DOHH2 (cell line): ENCODE measurements around the gene SPOP.
"Not testable (repeated sequence)": the region's sequence is repeated elsewhere in the genome, so short reads cannot be mapped to it uniquely, and the experiment has no call there.

Experiments used
- H3F3A ChIP-seq: fragments of 200-600 bp; sonication (generic), shearing (Covaris generic); 2 replicates; pipeline ENCODE4 v1.6.0; 2016; ENCODE audit warnings: antibody characterized with exemption, mild to moderate bottlenecking; ENCODE audit not compliant: control insufficient read depth, insufficient read depth
- H3K27ac ChIP-seq: fragments of 200-600 bp; sonication (generic); 2 replicates; pipeline ENCODE4 v1.5.1; 2014; ENCODE audit warnings: low read depth, mild to moderate bottlenecking, low read length, moderate library complexity
- H3K27me3 ChIP-seq: fragments of 200-600 bp; sonication (generic); 2 replicates; pipeline ENCODE4 v1.6.1; 2014; ENCODE audit warnings: mild to moderate bottlenecking, low read length, mixed read lengths; ENCODE audit not compliant: control insufficient read depth
- H3K36me3 ChIP-seq: fragments of 200-600 bp; sonication (generic); 2 replicates; pipeline ENCODE4 v1.6.1; 2014; ENCODE audit warnings: mild to moderate bottlenecking, low read length, moderate library complexity, mixed read lengths; ENCODE audit not compliant: control insufficient read depth
- H3K4me1 ChIP-seq: fragments of 200-600 bp; sonication (generic); 2 replicates; pipeline ENCODE4 v1.6.1; 2014; ENCODE audit warnings: mild to moderate bottlenecking, low read length, mixed read lengths; ENCODE audit not compliant: control insufficient read depth
- H3K4me2 ChIP-seq: fragments of 200-600 bp; sonication (generic); 2 replicates; pipeline ENCODE4 v1.6.0; 2014; ENCODE audit warnings: mild to moderate bottlenecking, low read length, moderate library complexity
- H3K4me3 ChIP-seq: fragments of 200-600 bp; sonication (generic); 2 replicates; pipeline ENCODE4 v1.5.1; 2014; ENCODE audit warnings: mild to moderate bottlenecking, low read length, mixed read lengths
- H3K79me2 ChIP-seq: fragments of 200-600 bp; sonication (generic); 2 replicates; pipeline ENCODE4 v1.6.1; 2014; ENCODE audit warnings: mild to moderate bottlenecking, low read length, mixed read lengths; ENCODE audit not compliant: control insufficient read depth
- H3K9me2 ChIP-seq: fragments of 200-600 bp; sonication (generic); replicated peaks from 2 replicates; pipeline ENCODE4 v1.6.1; 2014; ENCODE audit warnings: mild to moderate bottlenecking, low read length, mixed read lengths; ENCODE audit not compliant: control insufficient read depth
- H3K9me3 ChIP-seq: fragments of 200-600 bp; sonication (generic); 2 replicates; pipeline ENCODE4 v1.6.1; 2014; ENCODE audit warnings: antibody characterized with exemption, low read length, mixed read lengths; ENCODE audit not compliant: control insufficient read depth, insufficient read depth
- H4K20me1 ChIP-seq: fragments of 200-600 bp; sonication (generic); 2 replicates; pipeline ENCODE4 v1.6.0; 2014; ENCODE audit warnings: low read depth, mild to moderate bottlenecking, antibody characterized with exemption, low read length, moderate library complexity; ENCODE audit not compliant: control insufficient read depth, insufficient read depth
- EZH2phosphoT487 ChIP-seq: fragments of 200-600 bp; sonication (generic); IDR thresholded peaks from 2 replicates; pipeline ENCODE4 v1.6.1; 2017; ENCODE audit warnings: borderline replicate concordance, mild to moderate bottlenecking, antibody characterized with exemption, low read length, moderate library complexity, mixed read lengths
- TF ChIP-seq, protein P1 (sequence below): fragments of 200-600 bp; sonication (generic); IDR thresholded peaks from one replicate; pipeline ENCODE4 v1.5.1; 2014; ENCODE audit warnings: antibody characterized with exemption, mild to moderate bottlenecking, low read depth, low read length; ENCODE audit not compliant: poor library complexity, severe bottlenecking

Gene SPOP

DNA sequence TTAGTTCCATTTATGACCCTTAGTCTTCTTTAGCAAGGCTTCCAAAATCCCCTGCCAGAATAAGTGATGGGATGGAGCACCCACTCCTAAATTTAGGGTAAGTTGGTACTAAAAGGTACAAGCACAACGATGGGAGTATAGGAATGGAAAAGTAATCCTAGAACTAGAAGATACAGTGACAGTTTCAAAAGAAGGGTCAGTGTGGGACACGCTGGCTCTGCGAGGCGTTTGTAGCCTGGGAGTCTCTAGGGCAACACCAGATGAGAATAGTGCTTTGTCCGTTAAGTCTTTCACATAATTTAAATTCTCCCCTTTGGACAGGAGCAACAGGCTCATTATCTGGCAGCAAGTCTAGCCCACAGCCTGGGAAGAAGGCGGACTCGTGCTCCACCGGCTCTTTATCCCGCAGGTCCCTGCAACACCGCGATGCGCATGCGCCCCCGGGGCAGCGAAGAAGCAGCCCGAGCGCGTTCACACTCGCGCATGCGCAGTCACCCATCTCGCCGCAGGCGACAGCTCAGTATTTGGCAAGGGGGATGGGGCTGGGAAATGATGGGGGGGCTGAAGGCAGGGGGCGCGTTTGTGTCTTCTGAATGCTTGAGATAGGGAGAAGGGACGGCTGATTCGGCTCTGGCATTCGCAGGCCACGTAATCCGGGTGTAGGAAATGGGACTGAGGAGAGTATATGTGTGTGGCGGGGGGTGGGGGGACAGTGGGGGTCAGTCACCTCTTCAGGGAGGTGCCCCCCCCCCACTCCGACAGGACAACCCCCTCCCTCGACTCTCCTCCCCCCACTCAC lies 564 bp downstream of the SPOP start:
- H4K20me1 ChIP-seq: peaks cover 19% of the 10 kb centered on the region
- H3K4me1 ChIP-seq: peaks cover 26% of the 10 kb centered on the region
- H3K9me3 ChIP-seq: no peaks in the 10 kb centered on the region
- H3K27ac ChIP-seq: peak overlapping the region; percentile 85
- peaks cover 10% of the 10 kb centered on the region for H3K27me3 ChIP-seq
- peaks cover 48% of the 10 kb centered on the region for H3K79me2 ChIP-seq
- no peak for TF ChIP-seq EZH2phosphoT487
- TF ChIP-seq, protein P1, sequence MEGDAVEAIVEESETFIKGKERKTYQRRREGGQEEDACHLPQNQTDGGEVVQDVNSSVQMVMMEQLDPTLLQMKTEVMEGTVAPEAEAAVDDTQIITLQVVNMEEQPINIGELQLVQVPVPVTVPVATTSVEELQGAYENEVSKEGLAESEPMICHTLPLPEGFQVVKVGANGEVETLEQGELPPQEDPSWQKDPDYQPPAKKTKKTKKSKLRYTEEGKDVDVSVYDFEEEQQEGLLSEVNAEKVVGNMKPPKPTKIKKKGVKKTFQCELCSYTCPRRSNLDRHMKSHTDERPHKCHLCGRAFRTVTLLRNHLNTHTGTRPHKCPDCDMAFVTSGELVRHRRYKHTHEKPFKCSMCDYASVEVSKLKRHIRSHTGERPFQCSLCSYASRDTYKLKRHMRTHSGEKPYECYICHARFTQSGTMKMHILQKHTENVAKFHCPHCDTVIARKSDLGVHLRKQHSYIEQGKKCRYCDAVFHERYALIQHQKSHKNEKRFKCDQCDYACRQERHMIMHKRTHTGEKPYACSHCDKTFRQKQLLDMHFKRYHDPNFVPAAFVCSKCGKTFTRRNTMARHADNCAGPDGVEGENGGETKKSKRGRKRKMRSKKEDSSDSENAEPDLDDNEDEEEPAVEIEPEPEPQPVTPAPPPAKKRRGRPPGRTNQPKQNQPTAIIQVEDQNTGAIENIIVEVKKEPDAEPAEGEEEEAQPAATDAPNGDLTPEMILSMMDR: peak; percentile 26
- H3K4me2 ChIP-seq: peak overlapping the region; percentile 76
- peak overlapping the region; percentile 75 for H3K4me3 ChIP-seq
- peaks cover 7% of the 10 kb centered on the region for H3F3A ChIP-seq
- peaks cover 22% of the 10 kb centered on the region for H3K36me3 ChIP-seq
- H3K9me2 ChIP-seq: no peaks in the 10 kb centered on the region

DNA sequence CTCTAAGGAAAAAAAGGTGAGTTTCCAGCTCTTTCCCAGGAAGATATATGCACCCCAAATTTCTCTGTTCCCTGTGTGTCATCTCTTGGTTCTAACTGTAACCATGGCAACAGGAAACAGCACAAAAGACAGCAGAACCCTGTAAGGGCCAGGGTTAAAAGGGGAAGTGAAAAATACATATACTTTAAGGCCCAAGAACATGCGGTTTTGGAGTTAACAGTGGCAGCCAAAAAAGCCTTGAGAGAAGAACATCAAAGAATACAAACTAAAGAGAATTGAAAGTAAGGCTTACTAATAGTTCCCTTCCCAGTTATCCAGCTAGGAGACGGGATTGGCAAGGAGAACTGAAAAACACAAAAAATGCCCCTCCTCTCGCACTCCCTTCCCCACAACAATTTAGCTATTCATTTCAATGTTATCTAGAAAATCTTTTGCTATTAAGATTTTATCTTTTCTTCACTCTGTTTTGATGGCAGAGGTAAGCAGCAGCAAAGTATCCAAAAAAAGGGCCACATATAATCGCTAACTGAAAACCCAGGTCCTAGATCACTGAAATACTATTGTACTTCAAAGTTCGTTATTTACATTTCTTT lies 1.5 kb downstream of the SPOP start:
- Histone ChIP-seq H3F3A (peaks cover 7% of the 10 kb centered on the region), H3K27ac (peak overlapping the region; percentile 85), H4K20me1 (peaks cover 21% of the 10 kb centered on the region), H3K36me3 (peaks cover 22% of the 10 kb centered on the region), H3K4me1 (peaks cover 26% of the 10 kb centered on the region), H3K4me3 (peak overlapping the region; percentile 75), H3K9me3 (no peaks in the 10 kb centered on the region), H3K4me2 (peak overlapping the region; percentile 76), H3K79me2 (peaks cover 58% of the 10 kb centered on the region), H3K9me2 (no peaks in the 10 kb centered on the region), H3K27me3 (0 out of 2 replicates have a peak, but pooled peaks cover under 1% of the 10 kb centered on the region)
- no peak for TF ChIP-seq EZH2phosphoT487

DNA sequence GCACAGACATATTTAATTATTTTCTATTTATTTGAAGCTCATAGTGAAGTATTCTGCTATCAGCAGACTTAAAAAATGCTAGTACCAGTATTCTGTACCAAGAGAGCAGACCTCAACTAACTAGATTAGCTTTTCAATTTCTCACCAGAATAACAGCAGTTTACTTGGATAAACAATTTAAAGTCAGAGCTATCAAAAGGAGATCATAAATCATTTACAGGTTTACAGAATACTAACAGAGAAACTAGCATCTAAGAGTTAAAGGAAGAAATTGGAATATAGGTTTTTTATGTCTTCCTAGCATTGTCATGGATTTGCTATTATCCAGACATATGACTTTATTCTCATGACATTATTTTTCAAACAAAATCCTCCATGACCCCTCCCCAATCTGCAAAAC lies 3.4 kb downstream of the SPOP start:
- no peak overlapping the region for H3K4me2 ChIP-seq
- H4K20me1 ChIP-seq: peaks cover 24% of the 10 kb centered on the region

DNA sequence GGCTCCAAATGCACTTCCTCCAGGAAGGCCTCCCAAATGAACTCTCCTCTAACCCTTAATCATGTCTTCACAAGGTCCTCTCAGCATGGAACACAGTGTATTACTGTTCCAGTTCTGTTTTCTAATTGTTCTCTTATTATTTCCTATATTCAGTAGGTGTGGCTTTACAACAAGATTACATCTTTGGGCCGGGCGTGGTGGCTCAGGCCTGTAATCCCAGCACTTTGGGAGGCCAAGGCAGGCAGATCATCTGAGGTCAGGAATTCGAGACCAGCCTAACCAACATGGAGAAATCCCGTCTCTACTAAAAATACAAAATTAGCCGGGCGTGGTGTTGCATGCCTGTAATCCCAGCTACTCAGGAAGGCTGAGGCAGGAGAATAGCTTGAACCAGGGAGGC lies 4.2 kb downstream of the SPOP start:
- not testable (repeated sequence) for H3K4me3 ChIP-seq, H3K9me2 ChIP-seq, H3K9me3 ChIP-seq, H3K4me2 ChIP-seq, H3F3A ChIP-seq, H3K27me3 ChIP-seq, H3K27ac ChIP-seq
- peaks cover 28% of the 10 kb centered on the region for H3K36me3 ChIP-seq
- H3K4me1 ChIP-seq: peaks cover 26% of the 10 kb centered on the region
- H3K79me2 ChIP-seq: peaks cover 78% of the 10 kb centered on the region
- peaks cover 24% of the 10 kb centered on the region for H4K20me1 ChIP-seq

More for the DNA sequence above, 3.4 kb downstream of the SPOP start:
- Histone ChIP-seq H3K36me3 (peaks cover 28% of the 10 kb centered on the region), H3K4me1 (peaks cover 26% of the 10 kb centered on the region), H3K27ac (no peak overlapping the region), H3K27me3 (no peaks in the 10 kb centered on the region), H3K4me3 (no peak overlapping the region), H3K9me3 (no peaks in the 10 kb centered on the region), H3K79me2 (peaks cover 77% of the 10 kb centered on the region), H3F3A (peaks cover 10% of the 10 kb centered on the region), H3K9me2 (no peaks in the 10 kb centered on the region)
- no peak for TF ChIP-seq EZH2phosphoT487
- TF ChIP-seq, protein P1: no peak
